ENCODE results near the gene TECTA.

- TF ChIP-seq CTCF (IDR thresholded peaks at IDR 0.05), result no peak
- no peak for TF ChIP-seq POLR2A (IDR thresholded peaks at IDR 0.05)
Observed at GRCh38 chr11:121151207-121151688, 50.2 kb downstream of the TECTA start.

Data from tibial nerve (tissue), 3 donors.